HG03045 (cell line): Measurements from ENCODE around the gene PITPNM3.
A peak's percentile ranks its signal among the peaks of the same experiment; 100 is the strongest.

Experiments used
- ATAC-seq: cut with Tn5 transposase; IDR thresholded peaks from one replicate; pipeline ENCODE4 v1.9.1; 2021; ENCODE audit warnings: mild to moderate bottlenecking, moderate library complexity; ENCODE audit not compliant: unreplicated experiment

The PITPNM3 gene

GRCh38 chr17:6450926-6451832, 105.2 kb downstream of the PITPNM3 start:
- no peak for ATAC-seq

GRCh38 chr17:6449307-6449706, 107.0 kb downstream of the PITPNM3 start:
- ATAC-seq: no peak

GRCh38 chr17:6448473-6448872, 107.9 kb downstream of the PITPNM3 start:
- no peak for ATAC-seq

- ATAC-seq: no peak
These were observed 109.7 kb downstream of the PITPNM3 start for GRCh38 chr17:6446516-6447100.

- ATAC-seq: no peak
These were observed 111.6 kb downstream of the PITPNM3 start for GRCh38 chr17:6444571-6445335.

GRCh38 chr17:6443692-6444570, 112.4 kb downstream of the PITPNM3 start, which contains the start of gene PIMREG:
TSS of gene PIMREG (plus strand) at chr17:6444455. CDS start at chr17:6445111, 656 bp downstream.
- peak; percentile 89 for ATAC-seq

GRCh38 chr17:6442775-6443174, 113.6 kb downstream of the PITPNM3 start:
- no peak for ATAC-seq

GRCh38 chr17:6439951-6440350, 116.4 kb downstream of the PITPNM3 start:
- no peak for ATAC-seq

- no peak for ATAC-seq
These were observed 118.4 kb downstream of the PITPNM3 start for GRCh38 chr17:6437956-6438355.

- no peak for ATAC-seq
These were observed 118.9 kb downstream of the PITPNM3 start for GRCh38 chr17:6437466-6437865.

GRCh38 chr17:6435968-6436367, 120.4 kb downstream of the PITPNM3 start:
- no peak for ATAC-seq

- no peak for ATAC-seq
These were observed 121.3 kb downstream of the PITPNM3 start, which contains the start of gene AIPL1 for GRCh38 chr17:6435051-6435450. TSS of gene AIPL1 (minus strand) at chr17:6435121. CDS start at chr17:6435104, 17 bp downstream.

- no peak for ATAC-seq
These were observed 125.6 kb downstream of the PITPNM3 start for GRCh38 chr17:6430769-6431168.

- ATAC-seq: no peak
These were observed 127.1 kb downstream of the PITPNM3 start for GRCh38 chr17:6429266-6429665.

GRCh38 chr17:6428207-6428965, 128.0 kb downstream of the PITPNM3 start:
- ATAC-seq: no peak

GRCh38 chr17:6427279-6427781, 129.0 kb downstream of the PITPNM3 start:
- ATAC-seq: no peak

GRCh38 chr17:6426356-6427101, 129.8 kb downstream of the PITPNM3 start:
- ATAC-seq: no peak

GRCh38 chr17:6425407-6425806, 130.9 kb downstream of the PITPNM3 start:
- ATAC-seq: no peak

GRCh38 chr17:6423931-6424330, 132.4 kb downstream of the PITPNM3 start:
- ATAC-seq: no peak
